Measurements from ENCODE around the gene OPCML. TPM values are rescaled to one million over a fixed set of nuclear protein-coding genes. Genes with fewer than 3 reads are reported as not detected.

OPCML gene
- total and polyA plus RNA-seq, 9 donors = 0.59 to 3.5 (median 1.5) TPM

DNA sequence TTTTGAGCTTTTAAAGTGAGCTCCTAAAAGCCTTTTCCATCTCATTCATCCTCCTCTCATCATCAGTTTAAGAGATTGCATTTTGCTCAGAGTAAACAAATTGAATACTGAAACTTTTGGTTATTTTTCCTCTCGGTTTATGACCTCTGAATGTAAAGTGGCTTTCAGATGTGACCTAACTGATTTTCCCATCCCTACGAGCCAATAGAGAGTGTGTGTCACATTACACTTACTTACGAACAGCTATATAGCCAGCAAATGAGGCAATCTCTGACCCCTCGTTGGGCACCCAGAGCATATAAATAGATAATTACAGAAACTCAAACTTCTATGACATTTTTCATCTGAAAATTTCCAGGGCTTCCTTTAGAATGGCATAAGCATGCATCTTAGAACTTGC lies 317.7 kb downstream of the OPCML start:
- WGBS (ENCODE audit: insufficient coverage) = no CpG with 5 or more reads among the region's 4 CpGs
- no peak for DNase-seq
- Histone ChIP-seq H3K27me3 (ENCODE audit: control insufficient read depth, insufficient read depth, low read length) (peaks cover 16% of the 10 kb centered on the region), H3K27ac (ENCODE audit: low read length) (no peak overlapping the region), H3K4me3 (ENCODE audit: low read length) (no peak overlapping the region), H3K4me1 (ENCODE audit: control insufficient read depth, insufficient read depth, low read length) (no peaks in the 10 kb centered on the region), H3K36me3 (ENCODE audit: control insufficient read depth, insufficient read depth, low read length) (no peaks in the 10 kb centered on the region), H3K9me3 (replicated peaks; ENCODE audit: control insufficient read depth, low read depth, low read length) (no peaks in the 10 kb centered on the region)

DNA sequence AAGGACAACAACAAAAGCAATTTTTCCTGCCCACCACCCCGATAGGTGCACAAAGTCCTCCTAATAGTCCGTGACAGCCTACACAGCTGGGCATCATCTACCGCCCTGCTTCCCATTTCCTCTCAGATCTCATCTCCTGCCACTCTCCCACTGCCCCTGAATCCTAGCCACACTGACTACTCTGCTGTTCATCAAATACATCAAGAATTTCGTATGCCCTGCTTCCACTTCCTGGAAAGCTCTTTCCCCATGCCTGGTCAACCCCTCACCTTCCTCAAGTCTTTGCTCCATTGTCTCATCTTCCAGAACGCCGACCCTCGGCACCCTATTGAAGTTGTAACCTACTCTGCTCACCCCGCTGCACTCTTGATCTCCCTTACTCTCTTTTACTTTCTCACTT lies 320.1 kb downstream of the OPCML start:
- H3K4me1 ChIP-seq (ENCODE audit: control insufficient read depth, insufficient read depth, low read length) = no peaks in the 10 kb centered on the region
- no peak overlapping the region for H3K4me3 ChIP-seq (ENCODE audit: low read length)
- no peaks in the 10 kb centered on the region for H3K36me3 ChIP-seq (ENCODE audit: control insufficient read depth, insufficient read depth, low read length)
- no peak overlapping the region for H3K27ac ChIP-seq (ENCODE audit: low read length)
- no peak for DNase-seq
- peaks cover 12% of the 10 kb centered on the region for H3K27me3 ChIP-seq (ENCODE audit: control insufficient read depth, insufficient read depth, low read length)
- WGBS (ENCODE audit: insufficient coverage) = 87% methylated on average over 7 of the region's 8 CpGs
- H3K9me3 ChIP-seq (replicated peaks; ENCODE audit: control insufficient read depth, low read depth, low read length) = no peaks in the 10 kb centered on the region

DNA sequence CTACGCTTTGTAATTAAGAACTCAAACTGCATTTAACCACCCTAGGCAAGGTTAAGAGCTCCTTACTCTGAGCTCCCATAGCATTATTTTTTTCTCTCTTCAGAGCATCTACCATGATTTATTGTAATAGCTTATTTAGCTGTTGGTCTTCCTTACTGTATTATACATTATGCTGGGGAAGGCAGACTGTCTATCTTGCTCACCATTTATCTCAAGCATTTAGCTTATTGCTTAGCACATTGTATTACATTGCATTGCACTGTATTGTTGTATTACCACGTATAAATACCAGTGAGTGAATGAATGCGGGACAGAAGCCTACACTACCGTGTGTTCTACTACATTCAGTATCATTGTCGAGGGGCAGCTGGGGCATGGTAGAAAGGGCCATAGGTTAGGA lies 324.3 kb downstream of the OPCML start:
- Histone ChIP-seq H3K27ac (ENCODE audit: low read length) (no peak overlapping the region), H3K4me1 (ENCODE audit: control insufficient read depth, insufficient read depth, low read length) (no peaks in the 10 kb centered on the region), H3K9me3 (replicated peaks; ENCODE audit: control insufficient read depth, low read depth, low read length) (no peaks in the 10 kb centered on the region), H3K36me3 (ENCODE audit: control insufficient read depth, insufficient read depth, low read length) (no peaks in the 10 kb centered on the region), H3K27me3 (ENCODE audit: control insufficient read depth, insufficient read depth, low read length) (peaks cover 2% of the 10 kb centered on the region), H3K4me3 (ENCODE audit: low read length) (no peak overlapping the region)
- no peak for DNase-seq
- WGBS (ENCODE audit: insufficient coverage) = no CpG with 5 or more reads among the region's 5 CpGs

DNA sequence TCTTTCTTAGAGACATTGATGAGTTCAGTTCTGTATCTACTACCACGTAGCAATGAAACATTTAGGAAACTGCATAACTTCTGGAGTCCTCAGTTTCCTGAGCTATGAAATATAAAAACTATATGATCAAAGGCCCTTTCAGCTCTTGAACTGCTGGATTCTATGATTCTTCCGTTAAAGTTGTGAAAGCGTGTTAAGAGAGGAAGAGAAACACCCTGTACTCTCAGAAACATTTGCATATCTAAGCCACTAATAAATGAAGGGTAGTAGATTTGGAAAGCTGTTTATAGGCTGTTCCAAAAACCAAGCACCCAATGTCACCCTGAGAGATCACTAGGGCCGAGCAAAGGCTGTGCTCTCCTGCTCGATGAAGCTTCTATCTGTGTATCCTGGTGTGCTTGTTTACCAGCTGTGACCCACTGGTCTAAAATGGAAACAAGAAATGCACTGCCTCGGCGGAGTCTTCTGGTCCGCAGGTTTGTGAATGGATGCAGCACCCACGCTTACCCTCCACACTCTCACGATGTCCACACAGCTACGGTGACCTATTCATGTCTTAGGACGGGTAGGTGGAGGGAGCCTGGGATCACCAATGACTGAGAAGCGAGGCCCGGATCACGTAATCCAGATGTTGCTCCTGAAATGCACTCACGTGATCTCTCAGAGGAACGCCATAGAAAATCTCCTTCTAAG lies 325.8 kb downstream of the OPCML start:
- Histone ChIP-seq H3K4me1 (ENCODE audit: control insufficient read depth, insufficient read depth, low read length) (no peaks in the 10 kb centered on the region), H3K27ac (ENCODE audit: low read length) (no peak overlapping the region), H3K4me3 (ENCODE audit: low read length) (no peak overlapping the region), H3K27me3 (ENCODE audit: control insufficient read depth, insufficient read depth, low read length) (no peaks in the 10 kb centered on the region), H3K36me3 (ENCODE audit: control insufficient read depth, insufficient read depth, low read length) (no peaks in the 10 kb centered on the region), H3K9me3 (replicated peaks; ENCODE audit: control insufficient read depth, low read depth, low read length) (no peaks in the 10 kb centered on the region)
- 93% methylated on average over 12 of the region's 17 CpGs for WGBS (ENCODE audit: insufficient coverage)
- DNase-seq = no peak

DNA sequence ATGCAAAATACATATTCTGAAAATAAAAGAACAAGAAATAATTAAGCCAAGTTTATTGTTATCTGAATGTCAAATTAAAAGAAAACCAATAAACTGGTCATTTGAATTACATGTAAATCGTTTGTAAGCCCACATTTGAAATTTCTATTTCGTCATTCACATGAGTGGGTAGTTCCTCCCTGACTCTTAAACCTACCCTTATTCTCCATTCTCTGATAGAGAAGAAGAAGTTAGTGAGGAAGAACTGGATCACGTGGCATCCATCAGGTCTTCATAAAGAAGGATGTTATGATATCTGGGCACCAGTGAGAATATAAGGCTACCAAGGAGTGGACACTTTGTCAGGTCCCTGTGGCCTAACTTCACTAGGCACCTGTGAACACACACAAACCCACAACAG lies 328.1 kb downstream of the OPCML start:
- Histone ChIP-seq H3K9me3 (replicated peaks; ENCODE audit: control insufficient read depth, low read depth, low read length) (no peaks in the 10 kb centered on the region), H3K27me3 (ENCODE audit: control insufficient read depth, insufficient read depth, low read length) (peaks cover 2% of the 10 kb centered on the region), H3K4me1 (ENCODE audit: control insufficient read depth, insufficient read depth, low read length) (no peaks in the 10 kb centered on the region), H3K27ac (ENCODE audit: low read length) (no peak overlapping the region), H3K4me3 (ENCODE audit: low read length) (no peak overlapping the region), H3K36me3 (ENCODE audit: control insufficient read depth, insufficient read depth, low read length) (no peaks in the 10 kb centered on the region)
- no CpG with 5 or more reads among the region's 3 CpGs for WGBS (ENCODE audit: insufficient coverage)
- no peak for DNase-seq

DNA sequence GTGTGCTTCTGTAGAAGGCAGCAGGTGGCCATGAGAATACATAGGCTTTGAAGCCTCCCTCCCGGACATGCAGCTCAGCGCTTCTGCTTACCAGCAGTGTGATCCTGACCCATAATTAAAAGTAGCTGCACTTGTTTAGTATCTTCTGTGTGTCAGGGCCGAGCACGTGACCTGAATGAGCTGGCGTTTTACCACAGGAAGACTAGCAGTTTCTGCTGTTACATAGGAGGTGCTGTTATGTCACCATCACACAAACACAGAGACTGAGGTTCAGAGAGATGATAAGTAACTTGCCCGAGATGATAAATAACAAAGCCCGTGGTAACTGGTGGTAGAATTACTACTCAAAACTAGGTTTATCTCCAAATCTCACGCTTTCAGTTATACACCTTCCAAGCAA lies 329.5 kb downstream of the OPCML start:
- Histone ChIP-seq H3K9me3 (replicated peaks; ENCODE audit: control insufficient read depth, low read depth, low read length) (no peaks in the 10 kb centered on the region), H3K4me3 (ENCODE audit: low read length) (no peak overlapping the region), H3K27ac (ENCODE audit: low read length) (no peak overlapping the region), H3K36me3 (ENCODE audit: control insufficient read depth, insufficient read depth, low read length) (no peaks in the 10 kb centered on the region), H3K27me3 (ENCODE audit: control insufficient read depth, insufficient read depth, low read length) (peaks cover 2% of the 10 kb centered on the region), H3K4me1 (ENCODE audit: control insufficient read depth, insufficient read depth, low read length) (no peaks in the 10 kb centered on the region)
- WGBS (ENCODE audit: insufficient coverage) = no CpG with 5 or more reads among the region's 8 CpGs
- no peak for DNase-seq

DNA sequence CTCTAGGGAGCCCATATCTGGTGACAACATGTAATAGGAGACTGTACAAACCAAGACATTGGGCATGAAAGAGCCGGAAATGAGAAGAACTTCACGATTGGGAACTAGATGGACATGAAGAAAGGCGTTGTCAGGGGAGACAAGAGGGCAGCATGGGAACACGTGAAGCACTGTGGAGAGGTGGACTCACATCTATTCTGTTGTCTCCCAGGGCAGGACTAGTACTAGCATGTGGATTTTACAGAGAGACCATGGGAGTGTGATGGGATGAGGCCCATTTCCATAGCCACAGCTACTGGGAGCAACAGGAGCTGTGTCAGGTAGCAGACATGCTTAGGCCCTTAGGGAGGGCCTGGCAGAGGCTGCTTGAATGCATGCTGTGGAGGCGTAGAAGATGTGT lies 333.9 kb downstream of the OPCML start:
- H3K4me1 ChIP-seq (ENCODE audit: control insufficient read depth, insufficient read depth, low read length) = no peaks in the 10 kb centered on the region
- no peak overlapping the region for H3K4me3 ChIP-seq (ENCODE audit: low read length)
- H3K27ac ChIP-seq (ENCODE audit: low read length) = no peak overlapping the region
- H3K27me3 ChIP-seq (ENCODE audit: control insufficient read depth, insufficient read depth, low read length) = peaks cover 2% of the 10 kb centered on the region
- DNase-seq = no peak
- 78% methylated on average over 4 of the region's 5 CpGs for WGBS (ENCODE audit: insufficient coverage)
- no peaks in the 10 kb centered on the region for H3K36me3 ChIP-seq (ENCODE audit: control insufficient read depth, insufficient read depth, low read length)
- no peaks in the 10 kb centered on the region for H3K9me3 ChIP-seq (replicated peaks; ENCODE audit: control insufficient read depth, low read depth, low read length)

DNA sequence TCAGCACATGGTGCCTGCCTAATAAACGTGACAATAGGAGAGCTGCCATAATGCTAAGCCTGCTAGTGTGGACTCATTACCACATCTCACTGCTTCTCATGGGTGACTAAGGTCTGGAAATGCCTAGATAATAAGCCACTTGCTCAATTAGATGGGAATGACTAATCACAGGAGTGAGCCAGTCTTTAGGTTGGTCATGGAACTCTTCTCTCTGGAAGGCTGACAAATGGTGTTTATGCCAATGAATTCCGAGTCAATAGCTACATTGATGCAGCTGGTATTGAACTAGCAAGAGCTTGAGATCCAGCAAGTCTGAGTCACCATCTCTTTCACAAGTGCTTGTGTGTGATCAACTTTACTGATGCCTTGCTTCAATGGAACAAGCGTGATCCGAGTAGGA lies 334.9 kb downstream of the OPCML start:
- H3K4me1 ChIP-seq (ENCODE audit: control insufficient read depth, insufficient read depth, low read length) = no peaks in the 10 kb centered on the region
- 87% methylated on average over 3 of the region's 4 CpGs for WGBS (ENCODE audit: insufficient coverage)
- no peaks in the 10 kb centered on the region for H3K36me3 ChIP-seq (ENCODE audit: control insufficient read depth, insufficient read depth, low read length)
- peaks cover 2% of the 10 kb centered on the region for H3K27me3 ChIP-seq (ENCODE audit: control insufficient read depth, insufficient read depth, low read length)
- H3K4me3 ChIP-seq (ENCODE audit: low read length) = no peak overlapping the region
- no peak for DNase-seq
- no peak overlapping the region for H3K27ac ChIP-seq (ENCODE audit: low read length)
- H3K9me3 ChIP-seq (replicated peaks; ENCODE audit: control insufficient read depth, low read depth, low read length) = no peaks in the 10 kb centered on the region

DNA sequence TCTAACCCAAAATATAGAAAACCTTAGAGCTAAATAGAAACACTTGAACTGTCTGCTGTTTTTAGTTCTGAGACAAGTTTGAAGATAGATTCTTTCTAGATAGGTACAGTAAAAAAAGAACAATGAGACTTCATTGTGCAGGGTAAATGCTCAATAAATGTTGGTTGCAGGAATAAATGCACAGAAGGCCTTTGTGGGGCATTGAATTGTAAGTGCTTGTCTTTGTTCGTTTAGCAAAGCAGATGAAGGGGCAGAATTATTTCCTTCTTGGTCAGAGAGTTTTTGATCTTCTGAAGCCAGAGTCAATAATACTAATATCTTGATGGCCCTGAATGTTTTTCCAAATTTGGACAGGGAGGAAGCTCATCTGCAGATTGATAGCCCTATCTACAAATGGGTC lies 340.4 kb downstream of the OPCML start:
- WGBS (ENCODE audit: insufficient coverage) = no CpG with 5 or more reads among the region's 1 CpG
- DNase-seq = no peak
- Histone ChIP-seq H3K4me3 (ENCODE audit: low read length) (no peak overlapping the region), H3K4me1 (ENCODE audit: control insufficient read depth, insufficient read depth, low read length) (peaks cover 5% of the 10 kb centered on the region), H3K36me3 (ENCODE audit: control insufficient read depth, insufficient read depth, low read length) (no peaks in the 10 kb centered on the region), H3K9me3 (replicated peaks; ENCODE audit: control insufficient read depth, low read depth, low read length) (no peaks in the 10 kb centered on the region), H3K27me3 (ENCODE audit: control insufficient read depth, insufficient read depth, low read length) (no peaks in the 10 kb centered on the region), H3K27ac (ENCODE audit: low read length) (no peak overlapping the region)

DNA sequence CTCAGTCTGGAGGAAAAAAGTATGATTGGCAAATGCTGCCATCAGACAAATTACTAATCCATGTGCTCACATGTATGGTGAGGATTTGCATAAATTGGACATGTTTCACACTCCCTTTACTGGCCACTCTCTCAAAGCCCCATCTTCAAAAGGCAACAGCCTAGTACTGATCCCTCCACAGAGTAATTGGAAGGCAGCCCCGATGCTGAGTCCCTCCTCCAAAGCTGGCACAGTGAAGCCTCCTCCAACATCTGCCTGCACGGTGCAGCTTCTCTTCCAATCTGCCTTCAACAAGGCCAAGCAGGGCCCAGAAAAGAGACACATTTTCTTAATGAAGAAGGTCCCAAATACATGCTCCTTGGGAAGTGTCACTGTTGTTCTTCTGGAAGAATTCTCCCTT lies 350.6 kb downstream of the OPCML start:
- no CpG with 5 or more reads among the region's 2 CpGs for WGBS (ENCODE audit: insufficient coverage)
- Histone ChIP-seq H3K4me3 (ENCODE audit: low read length) (no peak overlapping the region), H3K36me3 (ENCODE audit: control insufficient read depth, insufficient read depth, low read length) (no peaks in the 10 kb centered on the region), H3K27ac (ENCODE audit: low read length) (no peak overlapping the region), H3K27me3 (ENCODE audit: control insufficient read depth, insufficient read depth, low read length) (peaks cover 4% of the 10 kb centered on the region), H3K9me3 (replicated peaks; ENCODE audit: control insufficient read depth, low read depth, low read length) (no peaks in the 10 kb centered on the region), H3K4me1 (ENCODE audit: control insufficient read depth, insufficient read depth, low read length) (peaks cover 11% of the 10 kb centered on the region)
- DNase-seq = no peak

DNA sequence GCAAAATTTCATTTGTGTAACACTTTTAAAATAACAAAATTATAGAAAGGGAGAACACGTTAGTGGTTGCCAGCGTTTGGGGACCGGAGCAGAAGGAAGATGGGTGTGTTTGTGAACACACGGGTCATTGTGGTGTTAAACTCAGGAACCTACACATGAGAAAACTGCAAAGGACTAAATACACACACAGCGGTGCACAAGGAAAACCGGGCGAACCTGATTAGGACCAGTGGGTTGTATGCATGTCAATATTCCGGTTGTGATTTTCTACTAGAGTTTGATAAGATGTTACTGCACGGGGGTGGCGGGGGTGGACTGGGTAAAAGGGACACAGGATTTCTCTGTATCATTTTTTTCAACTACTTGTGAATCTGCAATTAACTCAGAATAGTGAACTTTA lies 351.2 kb downstream of the OPCML start:
- Histone ChIP-seq H3K4me3 (ENCODE audit: low read length) (no peak overlapping the region), H3K36me3 (ENCODE audit: control insufficient read depth, insufficient read depth, low read length) (no peaks in the 10 kb centered on the region), H3K27ac (ENCODE audit: low read length) (no peak overlapping the region), H3K4me1 (ENCODE audit: control insufficient read depth, insufficient read depth, low read length) (peaks cover 12% of the 10 kb centered on the region), H3K9me3 (replicated peaks; ENCODE audit: control insufficient read depth, low read depth, low read length) (no peaks in the 10 kb centered on the region), H3K27me3 (ENCODE audit: control insufficient read depth, insufficient read depth, low read length) (peaks cover 4% of the 10 kb centered on the region)
- DNase-seq = no peak
- WGBS (ENCODE audit: insufficient coverage) = 93% methylated on average over 3 of the region's 10 CpGs

Data from muscle of leg (tissue), 11 donors.